Spleen (tissue), 11 donors: ENCODE data around the gene CLBA1. TPM values are rescaled to one million over a fixed set of nuclear protein-coding genes. Genes with fewer than 3 reads are reported as not detected.

Source experiments
- DNase-seq: peaks from one replicate; pipeline ENCODE4 v3.0.0-alpha.2; 2020
- H3K27ac ChIP-seq, 8 donors: fragments of 200-600 bp; sonication (generic) in 7 of 8; 1 replicate in 4 of 8; 2 replicates in 4 of 8; pipeline versions ENCODE4 v1.5.0 to v1.8.0; 2016 to 2021; ENCODE audit warnings: inconsistent platforms in 4 of 8, mild to moderate bottlenecking in 4 of 8, moderate library complexity in 1 of 8
- H3K27me3 ChIP-seq, 7 donors: fragments of 200-600 bp; sonication (generic) in 6 of 7; replicated peaks in 1 of 7; 1 replicate in 4 of 7; 2 replicates in 3 of 7; pipeline versions ENCODE4 v1.5.0 to v1.8.0; 2016 to 2021; ENCODE audit warnings: inconsistent platforms in 3 of 7, mild to moderate bottlenecking in 1 of 7
- H3K36me3 ChIP-seq, 6 donors: fragments of 200-600 bp; sonication (generic) in 5 of 6; 1 replicate in 4 of 6; 2 replicates in 2 of 6; pipeline versions ENCODE4 v1.5.0 to v1.8.0; 2016 to 2021; ENCODE audit warnings: inconsistent platforms in 2 of 6
- H3K4me1 ChIP-seq, 6 donors: fragments of 200-600 bp; sonication (generic) in 5 of 6; 1 replicate in 3 of 6; 2 replicates in 3 of 6; pipeline versions ENCODE4 v1.5.0 to v1.8.0; 2016 to 2021; ENCODE audit warnings: inconsistent platforms in 3 of 6
- H3K4me3 ChIP-seq, 8 donors: fragments of 200-600 bp; sonication (generic) in 7 of 8; 1 replicate in 4 of 8; 2 replicates in 4 of 8; pipeline versions ENCODE4 v1.5.0 to v1.8.0; 2016 to 2021; ENCODE audit warnings: inconsistent platforms in 4 of 8, mild to moderate bottlenecking in 4 of 8, moderate library complexity in 2 of 8
- H3K9me3 ChIP-seq, 8 donors: fragments of 200-600 bp; sonication (generic) in 7 of 8; 1 replicate in 4 of 8; 2 replicates in 4 of 8; pipeline versions ENCODE4 v1.5.0 to v1.8.0; 2016 to 2021; ENCODE audit warnings: inconsistent platforms in 4 of 8
- CTCF ChIP-seq, 11 experiments: fragments of 200-600 bp in 7 of 11; fragments of 450-650 bp in 4 of 11; sonication (generic) in 4 of 11; IDR thresholded peaks in 8 of 11; conservative IDR thresholded peaks in 3 of 11; 1 replicate in 7 of 11; 2 replicates in 4 of 11; pipeline versions ENCODE4 v1.4.0 to v1.8.0; 2016 to 2021; ENCODE audit warnings: antibody characterized with exemption in 11 of 11, inconsistent platforms in 4 of 11, mild to moderate bottlenecking in 1 of 11
- POLR2A ChIP-seq, 3 donors: fragments of 450-650 bp; IDR thresholded peaks; one replicate each; pipeline ENCODE4 v1.5.1; 2017; ENCODE audit warnings: antibody characterized with exemption in 3 of 3, mild to moderate bottlenecking in 1 of 3
- POLR2AphosphoS5 ChIP-seq, 3 donors: sonication (generic); formaldehyde crosslinking; IDR thresholded peaks; one replicate each; pipeline ENCODE4 v1.5.1; 2017; ENCODE audit warnings: antibody characterized with exemption in 3 of 3
- WGBS, 5 donors: extraction: QIAGEN DNeasy Blood & Tissue Kit in 3 of 5; methylation state at CpG; one replicate each; pipeline versions ENCODE4 v1.1.5 to v1.1.7; 2013 to 2018; 5-methylcytosine and 5-hydroxymethylcytosine counted together
- intact Hi-C: fragments of 100-400 bp; cut with DNase I; formaldehyde crosslinking; loops from one replicate; pipeline ENCODE4 v1.15.0; 2023; ENCODE audit warnings: low total_unique reads
- polyA plus RNA-seq, 3 donors: library from polyadenylated mRNA; stranded (reverse); fragments of 200-250 nt; gene quantifications; one replicate each; pipeline ENCODE4 v1.2.1, GENCODE V29; 2013
- total RNA-seq, 7 donors: library from RNA; depleted of rRNA in 3 of 7; stranded (reverse); fragments of >200 nt in 3 of 7; fragmentation: NEBNext Ultra II Directional in 4 of 7; extraction: Animal tissue kit (Norgen Biotek cat#: 25700) in 4 of 7; gene quantifications; one replicate each; pipeline versions ENCODE4 v1.1.0 to v1.2.1, GENCODE V29; 2016 to 2021
- donor health status: healthy with polysubstance abuse.
- donor health status: DM: no; HTN: no; CAD: no; lungs with moderate emphysema.
- donor health status: DM: no; HTN: no; CAD: no.
- donor health status: Bipolar disorder and iron deficiency.
- donor health status: healthy.
- donor health status: DM: no; HTN: no; CAD: no.
- donor health status: DM: yes; HTN: yes; CAD: no.

The CLBA1 gene
- total and polyA plus RNA-seq, 10 donors, result 1.7 to 4.3 (median 3.7) TPM

DNA sequence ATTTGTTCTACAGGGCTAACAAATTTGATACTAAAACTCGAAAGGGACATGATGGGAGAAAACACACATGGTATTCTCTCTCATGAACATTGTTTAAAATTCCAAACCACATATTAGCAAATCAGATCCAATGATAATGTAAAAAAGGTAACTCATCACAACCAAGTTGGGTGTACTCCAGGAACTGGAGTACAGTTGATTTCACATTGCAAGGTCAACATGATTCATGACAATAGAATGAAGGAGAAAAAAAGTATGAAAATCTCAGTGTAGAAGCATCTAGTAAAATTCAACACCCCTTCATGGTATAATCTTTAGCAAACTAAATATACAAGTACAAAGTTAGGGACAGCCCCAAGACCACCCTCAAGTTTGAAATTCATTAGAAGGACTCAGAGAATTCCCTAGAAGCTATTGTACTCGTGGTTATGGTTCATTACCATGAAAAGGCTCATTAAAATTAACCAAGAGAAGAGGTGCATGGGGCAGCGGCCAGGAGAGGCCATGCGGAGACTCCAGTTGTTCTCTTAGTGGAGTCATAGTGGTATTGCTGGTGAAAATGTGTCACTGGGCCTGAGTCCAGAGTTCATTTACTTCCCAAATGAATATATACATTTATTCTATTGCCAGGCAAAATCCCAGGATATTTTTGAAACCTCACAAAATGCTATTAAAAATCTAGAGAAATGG, 38.3 kb downstream of the CLBA1 start:
- Histone ChIP-seq H3K27ac (peak overlapping the region in 2 of 8 donors; percentile 49 to 63), H3K27me3 (no peaks in the 10 kb centered on the region), H3K9me3 (no peaks in the 10 kb centered on the region), H3K36me3 (no peaks in the 10 kb centered on the region), H3K4me3 (no peak overlapping the region), H3K4me1 (peaks cover 19 to 56% (median 38%) of the 10 kb centered on the region in 6 donors)
- no peak for DNase-seq
- TF ChIP-seq POLR2AphosphoS5 (IDR thresholded peaks at IDR 0.05), result no peak
- no peak for TF ChIP-seq POLR2A (IDR thresholded peaks at IDR 0.05)
- TF ChIP-seq CTCF (IDR thresholded peaks at IDR 0.05 in 8 of 11, conservative IDR thresholded peaks at IDR 0.05 in 3 of 11), result no peak
- 78 to 87% (median 82%) methylated on average over 4 of the region's 4 CpGs for WGBS, 5 donors
- intact Hi-C loops, result no loop called here

DNA sequence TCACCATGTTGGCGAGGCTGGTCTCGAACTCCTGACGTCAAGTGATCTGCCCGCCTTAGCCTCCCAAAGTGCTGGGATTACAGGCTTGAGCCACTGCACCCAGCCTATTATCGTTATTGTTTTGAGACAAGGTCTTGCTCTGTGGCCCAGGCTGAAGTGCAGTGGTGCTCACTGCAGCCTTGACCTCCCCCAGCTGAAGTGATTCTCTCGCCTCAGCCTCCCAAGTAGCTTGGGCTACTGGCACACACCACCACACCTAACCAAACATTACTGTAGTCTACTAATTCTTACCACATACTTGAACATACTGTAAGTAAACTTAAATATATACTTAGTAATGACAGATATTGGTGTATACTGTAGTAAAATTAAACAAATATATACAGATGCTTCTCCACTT, 39.8 kb downstream of the CLBA1 start:
- intact Hi-C loops, result no loop called here

GRCh38 chr14:105026033-105026785, 40.6 kb downstream of the CLBA1 start:
- Histone ChIP-seq H3K36me3 (peaks cover 0 to 5% (median 0%) of the 10 kb centered on the region in 6 donors), H3K27me3 (no peaks in the 10 kb centered on the region), H3K4me3 (no peak overlapping the region), H3K27ac (peak overlapping the region in 4 of 8 donors; percentile 4 to 66 (median 56)), H3K4me1 (peaks cover 6 to 40% (median 23%) of the 10 kb centered on the region in 6 donors), H3K9me3 (no peaks in the 10 kb centered on the region)
- intact Hi-C loops, result no loop called here
- TF ChIP-seq POLR2A (IDR thresholded peaks at IDR 0.05) (no peak), POLR2AphosphoS5 (IDR thresholded peaks at IDR 0.05) (no peak), CTCF (IDR thresholded peaks at IDR 0.05 in 8 of 11, conservative IDR thresholded peaks at IDR 0.05 in 3 of 11) (no peak)
- DNase-seq, result no peak
- WGBS, 5 donors, result 77 to 83% (median 78%) methylated on average over 16 of the region's 16 CpGs

More for the DNA sequence above, 39.8 kb downstream of the CLBA1 start:
- TF ChIP-seq CTCF (IDR thresholded peaks at IDR 0.05 in 8 of 11, conservative IDR thresholded peaks at IDR 0.05 in 3 of 11) (no peak), POLR2A (IDR thresholded peaks at IDR 0.05) (no peak), POLR2AphosphoS5 (IDR thresholded peaks at IDR 0.05) (no peak)
- H3K36me3 ChIP-seq, result peaks cover 0 to 5% (median 0%) of the 10 kb centered on the region in 6 donors
- no peak overlapping the region for H3K4me3 ChIP-seq
- no peaks in the 10 kb centered on the region for H3K27me3 ChIP-seq
- H3K27ac ChIP-seq, result peak overlapping the region in 4 of 8 donors; percentile 4 to 66 (median 56)
- H3K4me1 ChIP-seq, result peaks cover 6 to 41% (median 23%) of the 10 kb centered on the region in 6 donors
- DNase-seq, result no peak
- H3K9me3 ChIP-seq, result no peaks in the 10 kb centered on the region
- WGBS, 5 donors, result 93 to 96% (median 95%) methylated on average over 6 of the region's 6 CpGs
